Stomach (tissue), 9 donors: ENCODE data around the gene NXPH2. TPM values are rescaled to one million over a fixed set of nuclear protein-coding genes. Genes with fewer than 3 reads are reported as not detected.

Source experiments
- DNase-seq, 2 donors: peaks; one replicate each; pipeline versions ENCODE4 v3.0.0 to v3.0.0-alpha.2; 2013 to 2019
- H3K27ac ChIP-seq, 5 donors: fragments of 200-600 bp in 4 of 5; sonication (generic) in 4 of 5; one replicate each; pipeline ENCODE4 v1.5.1; 2013 to 2019; ENCODE audit warnings: mild to moderate bottlenecking in 1 of 5, moderate library complexity in 1 of 5
- H3K27me3 ChIP-seq, 3 donors: fragments of 200-600 bp; sonication (generic); one replicate each; pipeline ENCODE4 v1.5.1; 2017 to 2019; ENCODE audit warnings: mixed run types in 1 of 3
- H3K36me3 ChIP-seq, 4 donors: fragments of 200-600 bp; sonication (generic); 1 replicate in 3 of 4; 2 replicates in 1 of 4; pipeline ENCODE4 v1.5.1; 2016 to 2019
- H3K4me1 ChIP-seq, 4 donors: fragments of 200-600 bp; sonication (generic); one replicate each; pipeline ENCODE4 v1.5.1; 2016 to 2019
- H3K4me3 ChIP-seq, 4 donors: fragments of 200-600 bp; sonication (generic) in 3 of 4; one replicate each; pipeline ENCODE4 v1.5.1; 2016 to 2019; ENCODE audit warnings: mild to moderate bottlenecking in 1 of 4
- H3K9me3 ChIP-seq, 4 donors: fragments of 200-600 bp; sonication (generic); one replicate each; pipeline ENCODE4 v1.5.1; 2016 to 2019
- CTCF ChIP-seq, 7 experiments: fragments of 450-650 bp in 4 of 7; fragments of 200-600 bp in 3 of 7; sonication (generic) in 3 of 7; IDR thresholded peaks; one replicate each; pipeline ENCODE4 v1.5.1; 2016 to 2019; ENCODE audit warnings: antibody characterized with exemption in 7 of 7, control low read depth in 2 of 7, mild to moderate bottlenecking in 1 of 7
- EP300 ChIP-seq: sonication (generic); formaldehyde crosslinking; IDR thresholded peaks from one replicate; pipeline ENCODE4 v1.6.1; 2017; ENCODE audit warnings: antibody characterized with exemption
- POLR2A ChIP-seq, 4 donors: fragments of 450-650 bp; IDR thresholded peaks; one replicate each; pipeline ENCODE4 v1.6.1; 2016; ENCODE audit warnings: antibody characterized with exemption in 4 of 4, control low read depth in 2 of 4, mild to moderate bottlenecking in 1 of 4, moderate library complexity in 1 of 4
- POLR2AphosphoS5 ChIP-seq, 3 donors: sonication (generic); formaldehyde crosslinking; IDR thresholded peaks; one replicate each; pipeline ENCODE4 v1.6.1; 2016; ENCODE audit warnings: antibody characterized with exemption in 3 of 3
- WGBS, 5 donors: extraction: QIAGEN DNeasy Blood & Tissue Kit in 3 of 5; methylation state at CpG; one replicate each; pipeline versions ENCODE4 v1.1.5 to v1.1.7; 2013 to 2018; 5-methylcytosine and 5-hydroxymethylcytosine counted together
- intact Hi-C: fragments of 100-400 bp; cut with DNase I; formaldehyde crosslinking; loops from one replicate; pipeline ENCODE4 v1.15.1; 2023; ENCODE audit warnings: low total_unique reads
- polyA plus RNA-seq, 3 donors: library from polyadenylated mRNA; stranded (reverse); fragments of 200-250 nt; gene quantifications; one replicate each; pipeline ENCODE4 v1.2.3, GENCODE V29; 2013
- total RNA-seq, 5 donors: library from RNA; depleted of rRNA; stranded (reverse); fragments of >200 nt; gene quantifications; one replicate each; pipeline versions ENCODE4 v1.1.0 to v1.2.3, GENCODE V29; 2014 to 2016
- donor health status: healthy with polysubstance abuse.
- donor health status: Bipolar disorder and iron deficiency.
- donor health status: healthy.

The NXPH2 gene
- total and polyA plus RNA-seq, 8 donors, result 1.1 TPM; not detected in 7

- 72 to 100% (median 96%) methylated on average over 1 of the region's 1 CpG for whole genome bisulfite sequencing, 5 donors
Observed at GRCh38 chr2:138727956-138728355, 52.2 kb downstream of the NXPH2 start.

GRCh38 chr2:138726681-138727080 is 53.5 kb downstream of the NXPH2 start:
- Histone ChIP-seq H3K36me3 (no peaks in the 10 kb centered on the region), H3K4me1 (peaks cover 0 to 12% (median 7%) of the 10 kb centered on the region in 4 donors), H3K9me3 (no peaks in the 10 kb centered on the region), H3K27me3 (no peaks in the 10 kb centered on the region), H3K4me3 (no peak overlapping the region), H3K27ac (no peak overlapping the region)
- TF ChIP-seq POLR2A (IDR thresholded peaks at IDR 0.05) (no peak), CTCF (IDR thresholded peaks at IDR 0.05) (no peak), EP300 (no peak), POLR2AphosphoS5 (IDR thresholded peaks at IDR 0.05) (no peak)
- intact Hi-C loops, result no loop called here
- no peak for DNase-seq

More at GRCh38 chr2:138727956-138728355, 52.2 kb downstream of the NXPH2 start:
- no peak overlapping the region for H3K4me3 ChIP-seq
- no peak for TF ChIP-seq CTCF (IDR thresholded peaks at IDR 0.05)
- no peak for TF ChIP-seq POLR2AphosphoS5 (IDR thresholded peaks at IDR 0.05)
- TF ChIP-seq POLR2A (IDR thresholded peaks at IDR 0.05), result no peak
- TF ChIP-seq EP300, result no peak
- intact Hi-C loops, result no loop called here
- H3K27ac ChIP-seq, result no peak overlapping the region
- no peaks in the 10 kb centered on the region for H3K27me3 ChIP-seq
- DNase-seq, result no peak
- no peaks in the 10 kb centered on the region for H3K9me3 ChIP-seq
- H3K36me3 ChIP-seq, result no peaks in the 10 kb centered on the region
- peaks cover 0 to 12% (median 7%) of the 10 kb centered on the region in 4 donors for H3K4me1 ChIP-seq

- no peaks in the 10 kb centered on the region for H3K27me3 ChIP-seq
- peak in 1 of 2 donors; percentile 5 for DNase-seq
- 32 to 40% (median 38%) methylated on average over 2 of the region's 2 CpGs for WGBS, 5 donors
- H3K36me3 ChIP-seq, result no peaks in the 10 kb centered on the region
- no peaks in the 10 kb centered on the region for H3K9me3 ChIP-seq
- TF ChIP-seq CTCF (IDR thresholded peaks at IDR 0.05) (no peak), EP300 (no peak), POLR2AphosphoS5 (IDR thresholded peaks at IDR 0.05) (no peak), POLR2A (IDR thresholded peaks at IDR 0.05) (no peak)
- no peak overlapping the region for H3K4me3 ChIP-seq
- intact Hi-C loops, result no loop called here
- H3K4me1 ChIP-seq, result peaks cover 0 to 12% (median 7%) of the 10 kb centered on the region in 4 donors
- no peak overlapping the region for H3K27ac ChIP-seq
Observed at GRCh38 chr2:138724729-138725459, 55.3 kb downstream of the NXPH2 start.

GRCh38 chr2:138724327-138724726 is 55.9 kb downstream of the NXPH2 start:
- intact Hi-C loops, result no loop called here
- H3K4me1 ChIP-seq, result peaks cover 0 to 12% (median 7%) of the 10 kb centered on the region in 4 donors
- 76 to 90% (median 80%) methylated on average over 2 of the region's 2 CpGs for WGBS, 5 donors
- no peak overlapping the region for H3K4me3 ChIP-seq
- H3K27me3 ChIP-seq, result no peaks in the 10 kb centered on the region
- no peaks in the 10 kb centered on the region for H3K9me3 ChIP-seq
- no peak for DNase-seq
- TF ChIP-seq POLR2AphosphoS5 (IDR thresholded peaks at IDR 0.05) (no peak), CTCF (IDR thresholded peaks at IDR 0.05) (no peak), POLR2A (IDR thresholded peaks at IDR 0.05) (no peak), EP300 (no peak)
- no peak overlapping the region for H3K27ac ChIP-seq
- no peaks in the 10 kb centered on the region for H3K36me3 ChIP-seq
